ENCODE measurements around the gene COMTD1. TPM values are rescaled to one million over a fixed set of nuclear protein-coding genes. Genes with fewer than 3 reads are reported as not detected.
"Not testable (repeated sequence)": the region's sequence is repeated elsewhere in the genome, so short reads cannot be mapped to it uniquely, and the experiment has no call there.

Gene COMTD1
- polyA plus RNA-seq, 1 experiment: 2.0 TPM

GRCh38 chr10:75223507-75223906, 12.2 kb downstream of the COMTD1 start:
- ChIA-PET CTCF (interaction anchor here (0.6 to 1.5 kb wide), 2 partner anchors 99 to 980 kb away, joined by 3 to 5 read pairs; no protein-coding TSS in a partner anchor), POLR2A (interaction anchor here (6.7 kb wide), 1 partner anchor 14 kb away, joined by 49 read pairs; the partner anchor contains the start of gene VDAC2)
- no peak for DNase-seq (ENCODE audit: low read depth, low spot score)
- no peak for TF ChIP-seq CTCF (IDR thresholded peaks at IDR 0.05; ENCODE audit: low read depth, low read length)
- Histone ChIP-seq H3K27ac (ENCODE audit: low read depth, low read length) (peak overlapping the region; percentile 47), H3K4me3 (ENCODE audit: low read depth, low read length) (no peak overlapping the region), H3K27me3 (ENCODE audit: control insufficient read depth, insufficient read depth, low read length) (no peaks in the 10 kb centered on the region), H3K9me3 (ENCODE audit: control insufficient read depth, insufficient read depth, low read length) (no peaks in the 10 kb centered on the region)

- CTCF ChIA-PET: interaction anchor here (1.4 kb wide), 1 partner anchor 34 kb away, joined by 3 read pairs; no protein-coding TSS in a partner anchor
- H3K27me3 ChIP-seq (ENCODE audit: control insufficient read depth, insufficient read depth, low read length); H3K27ac ChIP-seq (ENCODE audit: low read depth, low read length); H3K9me3 ChIP-seq (ENCODE audit: control insufficient read depth, insufficient read depth, low read length); POLR2A ChIA-PET; H3K4me3 ChIP-seq (ENCODE audit: low read depth, low read length); DNase-seq (ENCODE audit: low read depth, low spot score): not testable (repeated sequence)
These were observed 14.3 kb downstream of the COMTD1 start for GRCh38 chr10:75221492-75221891.

DNA sequence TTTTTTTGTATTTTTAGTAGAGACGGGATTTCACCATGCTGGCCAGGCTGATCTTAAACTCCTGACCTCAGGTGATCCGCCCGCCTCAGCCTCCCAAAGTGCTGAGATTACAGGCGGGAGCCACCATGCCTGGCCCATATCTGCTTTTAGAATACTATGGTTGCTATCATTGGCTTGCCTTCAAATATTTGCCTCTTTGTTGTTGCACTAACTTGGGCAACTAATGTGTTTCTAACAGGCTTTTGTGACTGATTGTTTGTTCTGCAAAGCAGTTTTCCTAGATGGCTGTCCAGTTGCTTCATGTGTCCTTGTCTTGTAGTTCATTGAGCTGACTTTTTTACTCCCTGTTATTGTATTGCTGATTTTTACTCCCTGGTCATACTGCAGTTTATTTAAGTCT, 15.5 kb downstream of the COMTD1 start:
- no peaks in the 10 kb centered on the region for H3K27me3 ChIP-seq (ENCODE audit: control insufficient read depth, insufficient read depth, low read length)
- no peak overlapping the region for H3K4me3 ChIP-seq (ENCODE audit: low read depth, low read length)
- no peak overlapping the region for H3K27ac ChIP-seq (ENCODE audit: low read depth, low read length)
- no peak for DNase-seq (ENCODE audit: low read depth, low spot score)
- POLR2A ChIA-PET: no interaction called here
- CTCF ChIA-PET: no interaction called here
- no peaks in the 10 kb centered on the region for H3K9me3 ChIP-seq (ENCODE audit: control insufficient read depth, insufficient read depth, low read length)
- no peak for TF ChIP-seq CTCF (IDR thresholded peaks at IDR 0.05; ENCODE audit: low read depth, low read length)

- Histone ChIP-seq H3K27ac (ENCODE audit: low read depth, low read length) (no peak overlapping the region), H3K4me3 (ENCODE audit: low read depth, low read length) (peak overlapping the region; percentile 38), H3K9me3 (ENCODE audit: control insufficient read depth, insufficient read depth, low read length) (no peaks in the 10 kb centered on the region), H3K27me3 (ENCODE audit: control insufficient read depth, insufficient read depth, low read length) (no peaks in the 10 kb centered on the region)
- TF ChIP-seq CTCF (IDR thresholded peaks at IDR 0.05; ENCODE audit: low read depth, low read length): no peak
- ChIA-PET CTCF (interaction anchor here (0.8 to 1.9 kb wide), 3 partner anchors 18 to 76 kb away, joined by 3 to 11 read pairs (median 4); no protein-coding TSS in a partner anchor), POLR2A (interaction anchor here (5.4 kb wide), 1 partner anchor 13 kb away, joined by 49 read pairs; no protein-coding TSS in a partner anchor)
- no peak for DNase-seq (ENCODE audit: low read depth, low spot score)
These were observed 23.4 kb downstream of the COMTD1 start for GRCh38 chr10:75212343-75212742.

GRCh38 chr10:75211007-75211691, 24.6 kb downstream of the COMTD1 start:
- Histone ChIP-seq H3K27ac (ENCODE audit: low read depth, low read length) (peak overlapping the region; percentile 78), H3K27me3 (ENCODE audit: control insufficient read depth, insufficient read depth, low read length) (no peaks in the 10 kb centered on the region), H3K4me3 (ENCODE audit: low read depth, low read length) (peak overlapping the region; percentile 90), H3K9me3 (ENCODE audit: control insufficient read depth, insufficient read depth, low read length) (no peaks in the 10 kb centered on the region)
- ChIA-PET POLR2A (interaction anchor here (0.6 to 5.4 kb wide), 9 partner anchors 10 to 1773 kb away, joined by 3 to 49 read pairs (median 8); partner anchors contain the start of gene SAMD8), CTCF (interaction anchor here (0.8 to 1.9 kb wide), 3 partner anchors 19 to 75 kb away, joined by 3 to 11 read pairs (median 4); no protein-coding TSS in a partner anchor)
- no peak for DNase-seq (ENCODE audit: low read depth, low spot score)
- no peak for TF ChIP-seq CTCF (IDR thresholded peaks at IDR 0.05; ENCODE audit: low read depth, low read length)
